ENCODE measurements around the gene RASGRF1. TPM values are rescaled to one million over a fixed set of nuclear protein-coding genes. Genes with fewer than 3 reads are reported as not detected.

The RASGRF1 gene
- total RNA-seq, 1 donor from 2014 or later: not detected

GRCh38 chr15:78982736-78983135 is 107.8 kb downstream of the RASGRF1 start:
- Histone ChIP-seq H3K36me3 (no peaks in the 10 kb centered on the region), H3K27ac (peak overlapping the region; percentile 57), H3K27me3 (no peaks in the 10 kb centered on the region), H3K4me1 (peaks cover 9% of the 10 kb centered on the region), H3K4me3 (no peak overlapping the region), H3K9me3 (no peaks in the 10 kb centered on the region)
- intact Hi-C loops (cut with DNase I): no loop called here
- no peak for DNase-seq (ENCODE audit: extremely low spot score in 2 of 2)
- TF ChIP-seq CTCF (IDR thresholded peaks at IDR 0.05) (no peak), POLR2AphosphoS5 (IDR thresholded peaks at IDR 0.05; ENCODE audit: insufficient read depth in 1 of 2, low read depth in 1 of 2) (no peak), POLR2A (IDR thresholded peaks at IDR 0.05) (no peak)

GRCh38 chr15:78981532-78982313 is 108.9 kb downstream of the RASGRF1 start:
- Histone ChIP-seq H3K27ac (no peak overlapping the region), H3K36me3 (no peaks in the 10 kb centered on the region), H3K27me3 (no peaks in the 10 kb centered on the region), H3K4me3 (no peak overlapping the region), H3K9me3 (no peaks in the 10 kb centered on the region), H3K4me1 (peaks cover 5% of the 10 kb centered on the region)
- DNase-seq (ENCODE audit: extremely low spot score in 2 of 2): no peak
- TF ChIP-seq POLR2A (IDR thresholded peaks at IDR 0.05): no peak
- no peak for TF ChIP-seq POLR2AphosphoS5 (IDR thresholded peaks at IDR 0.05; ENCODE audit: insufficient read depth in 1 of 2, low read depth in 1 of 2)
- TF ChIP-seq CTCF (IDR thresholded peaks at IDR 0.05): no peak
- intact Hi-C loops (cut with DNase I): no loop called here

GRCh38 chr15:78979456-78980320 is 110.9 kb downstream of the RASGRF1 start:
- Histone ChIP-seq H3K27ac (no peak overlapping the region), H3K9me3 (no peaks in the 10 kb centered on the region), H3K4me3 (no peak overlapping the region), H3K36me3 (no peaks in the 10 kb centered on the region), H3K4me1 (peaks cover 5% of the 10 kb centered on the region), H3K27me3 (no peaks in the 10 kb centered on the region)
- no peak for DNase-seq (ENCODE audit: extremely low spot score in 2 of 2)
- intact Hi-C loops (cut with DNase I): loop anchor here (10.0 kb wide), 1 partner anchor 65 kb away; no protein-coding TSS in a partner anchor
- no peak for TF ChIP-seq POLR2A (IDR thresholded peaks at IDR 0.05)
- TF ChIP-seq POLR2AphosphoS5 (IDR thresholded peaks at IDR 0.05; ENCODE audit: insufficient read depth in 1 of 2, low read depth in 1 of 2): peak; percentile 34 to 45
- TF ChIP-seq CTCF (IDR thresholded peaks at IDR 0.05): peak in 2 of 3 experiments; percentile 58 to 66

- Histone ChIP-seq H3K4me1 (peaks cover 5% of the 10 kb centered on the region), H3K27me3 (no peaks in the 10 kb centered on the region), H3K9me3 (no peaks in the 10 kb centered on the region), H3K27ac (no peak overlapping the region), H3K4me3 (no peak overlapping the region), H3K36me3 (no peaks in the 10 kb centered on the region)
- no peak for TF ChIP-seq POLR2AphosphoS5 (IDR thresholded peaks at IDR 0.05; ENCODE audit: insufficient read depth in 1 of 2, low read depth in 1 of 2)
- no peak for TF ChIP-seq CTCF (IDR thresholded peaks at IDR 0.05)
- TF ChIP-seq POLR2A (IDR thresholded peaks at IDR 0.05): no peak
- DNase-seq (ENCODE audit: extremely low spot score in 2 of 2): no peak
- intact Hi-C loops (cut with DNase I): loop anchor here (10.0 kb wide), 1 partner anchor 64 kb away; no protein-coding TSS in a partner anchor
Measured at GRCh38 chr15:78978601-78979179, 111.9 kb downstream of the RASGRF1 start.
